ENCODE results near the gene TINCR. TPM values are rescaled to one million over a fixed set of nuclear protein-coding genes. Genes with fewer than 3 reads are reported as not detected.
A peak's percentile ranks its signal among the peaks of the same experiment; 100 is the strongest.

TINCR gene
- total RNA-seq, 1 experiment from 2014 or later, result 0.85 TPM

GRCh38 chr19:5553892-5554291 is 13.9 kb downstream of the TINCR start:
- ATAC-seq (no peak), DNase-seq (ENCODE audit: low spot score) (no peak)
- Mint-ChIP-seq H3K9me3 (no peaks in the 10 kb centered on the region), H3K27ac (no peak overlapping the region), H3K36me3 (no peaks in the 10 kb centered on the region), H3K4me1 (peaks cover 17% of the 10 kb centered on the region; the same call in 1 of the 2 replicates), H3K4me3 (no peak overlapping the region), H3K27me3 (ENCODE audit: low read depth) (peaks cover 17% of the 10 kb centered on the region)
- ChIA-PET POLR2A (no interaction called here), CTCF (interaction anchor here (0.7 kb wide), 1 partner anchor 26 kb away, joined by 3 read pairs; no protein-coding TSS in a partner anchor)
- TF ChIP-seq EMX1 (CRISPR knock-in tag; IDR thresholded peaks at IDR 0.05) (no peak), MXD4 (CRISPR knock-in tag; IDR thresholded peaks at IDR 0.05; ENCODE audit: borderline replicate concordance) (no peak), ZNF138 (CRISPR knock-in tag; conservative IDR thresholded peaks at IDR 0.05) (no peak), ZNF671 (CRISPR knock-in tag; IDR thresholded peaks at IDR 0.05) (no peak), GTF2I (CRISPR knock-in tag; conservative IDR thresholded peaks at IDR 0.05) (no peak), NFATC4 (CRISPR knock-in tag; IDR thresholded peaks at IDR 0.05) (no peak), ELF4 (CRISPR knock-in tag; IDR thresholded peaks at IDR 0.05; ENCODE audit: low read depth) (no peak), SMAD4 (CRISPR knock-in tag; IDR thresholded peaks at IDR 0.05) (no peak), CTCF (IDR thresholded peaks at IDR 0.05) (no peak), CREB1 (CRISPR knock-in tag; IDR thresholded peaks at IDR 0.05) (no peak), ZNF219 (CRISPR knock-in tag; IDR thresholded peaks at IDR 0.05; ENCODE audit: borderline replicate concordance) (no peak), MYBL2 (CRISPR knock-in tag; IDR thresholded peaks at IDR 0.05) (no peak), ATF1 (CRISPR knock-in tag; IDR thresholded peaks at IDR 0.05) (no peak), MLX (CRISPR knock-in tag; IDR thresholded peaks at IDR 0.05) (no peak), HMGA2 (CRISPR knock-in tag; IDR thresholded peaks at IDR 0.05) (no peak), NR3C1 (CRISPR knock-in tag; conservative IDR thresholded peaks at IDR 0.05; ENCODE audit: low read depth) (no peak)
- TF ChIP-seq, protein P1, sequence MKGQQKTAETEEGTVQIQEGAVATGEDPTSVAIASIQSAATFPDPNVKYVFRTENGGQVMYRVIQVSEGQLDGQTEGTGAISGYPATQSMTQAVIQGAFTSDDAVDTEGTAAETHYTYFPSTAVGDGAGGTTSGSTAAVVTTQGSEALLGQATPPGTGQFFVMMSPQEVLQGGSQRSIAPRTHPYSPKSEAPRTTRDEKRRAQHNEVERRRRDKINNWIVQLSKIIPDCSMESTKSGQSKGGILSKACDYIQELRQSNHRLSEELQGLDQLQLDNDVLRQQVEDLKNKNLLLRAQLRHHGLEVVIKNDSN (CRISPR knock-in tag; IDR thresholded peaks at IDR 0.05), result no peak
- TF ChIP-seq, protein P2, sequence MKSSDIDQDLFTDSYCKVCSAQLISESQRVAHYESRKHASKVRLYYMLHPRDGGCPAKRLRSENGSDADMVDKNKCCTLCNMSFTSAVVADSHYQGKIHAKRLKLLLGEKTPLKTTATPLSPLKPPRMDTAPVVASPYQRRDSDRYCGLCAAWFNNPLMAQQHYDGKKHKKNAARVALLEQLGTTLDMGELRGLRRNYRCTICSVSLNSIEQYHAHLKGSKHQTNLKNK (CRISPR knock-in tag; IDR thresholded peaks at IDR 0.05), result no peak
- TF ChIP-seq, protein P3, sequence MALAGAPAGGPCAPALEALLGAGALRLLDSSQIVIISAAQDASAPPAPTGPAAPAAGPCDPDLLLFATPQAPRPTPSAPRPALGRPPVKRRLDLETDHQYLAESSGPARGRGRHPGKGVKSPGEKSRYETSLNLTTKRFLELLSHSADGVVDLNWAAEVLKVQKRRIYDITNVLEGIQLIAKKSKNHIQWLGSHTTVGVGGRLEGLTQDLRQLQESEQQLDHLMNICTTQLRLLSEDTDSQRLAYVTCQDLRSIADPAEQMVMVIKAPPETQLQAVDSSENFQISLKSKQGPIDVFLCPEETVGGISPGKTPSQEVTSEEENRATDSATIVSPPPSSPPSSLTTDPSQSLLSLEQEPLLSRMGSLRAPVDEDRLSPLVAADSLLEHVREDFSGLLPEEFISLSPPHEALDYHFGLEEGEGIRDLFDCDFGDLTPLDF (CRISPR knock-in tag; IDR thresholded peaks at IDR 0.05), result no peak

GRCh38 chr19:5547881-5548280 is 19.9 kb downstream of the TINCR start:
- TF ChIP-seq CREM (CRISPR knock-in tag; IDR thresholded peaks at IDR 0.05), result no peak
- 0 out of 2 replicates have a peak, but pooled peaks have one; percentile 8 for TF ChIP-seq ZNF423 (CRISPR knock-in tag; IDR thresholded peaks at IDR 0.05)
- peak; percentile 36; the same call in 1 of the 2 replicates for TF ChIP-seq CTCF (IDR thresholded peaks at IDR 0.05)
- CTCF ChIA-PET, result interaction anchor here (0.6 to 4.3 kb wide), 28 partner anchors 9 to 577 kb away, joined by 3 to 33 read pairs (median 6); partner anchors contain the start of genes CATSPERD, LONP1, RPL36 and SAFB
- Mint-ChIP-seq H3K4me3 (no peak overlapping the region), H3K27me3 (ENCODE audit: low read depth) (peaks cover 15% of the 10 kb centered on the region), H3K4me1 (peaks cover 12% of the 10 kb centered on the region), H3K27ac (peak overlapping the region; percentile 48; the same call in 1 of the 2 replicates), H3K9me3 (no peaks in the 10 kb centered on the region), H3K36me3 (no peaks in the 10 kb centered on the region)
- POLR2A ChIA-PET, result no interaction called here
- DNase-seq (ENCODE audit: low spot score) (peak; percentile 69), ATAC-seq (peak; percentile 74)

Measured in WTC11 (cell line).